ENCODE measurements around the gene CDT1. TPM values are rescaled to one million over a fixed set of nuclear protein-coding genes. Genes with fewer than 3 reads are reported as not detected.

Gene CDT1
- polyA plus RNA-seq, 1 of the 3 experiments (the other 2 are of a cell fraction), result 6.1 TPM

GRCh38 chr16:88768071-88768783 lies 35.4 kb upstream of the CDT1 start:
- H3K4me1 ChIP-seq (ENCODE audit: control insufficient read depth in 1 of 2, insufficient read depth in 2 of 2, low read depth in 1 of 2, low read length in 1 of 2), result peaks cover 35 to 56% of the 10 kb centered on the region in 2 experiments; a peak in 3 of 4 replicates
- POLR2A ChIA-PET, result no interaction called here
- H3F3A ChIP-seq (replicated peaks; ENCODE audit: insufficient read depth), result peaks cover 19% of the 10 kb centered on the region
- no peak overlapping the region; a peak in 1 of 4 replicates for H3K4me3 ChIP-seq (ENCODE audit: low read depth in 2 of 2, low read length in 1 of 2)
- DNase-seq, result peak; percentile 70
- no peak overlapping the region for H2AFZ ChIP-seq (ENCODE audit: low read depth)
- peaks cover 94% of the 10 kb centered on the region for H3K79me2 ChIP-seq (ENCODE audit: insufficient read depth)
- H4K20me1 ChIP-seq (ENCODE audit: insufficient read depth), result peaks cover 94% of the 10 kb centered on the region
- no peaks in the 10 kb centered on the region for H3K9me3 ChIP-seq
- TF ChIP-seq NFIC (IDR thresholded peaks at IDR 0.05; ENCODE audit: borderline replicate concordance) (peak; percentile 67), NRF1 (IDR thresholded peaks at IDR 0.05; ENCODE audit: low read depth, low read length) (no peak), CHD2 (IDR thresholded peaks at IDR 0.05; ENCODE audit: low read length, partially characterized antibody) (peak; percentile 18), GATA2 (CRISPR knock-in tag; IDR thresholded peaks at IDR 0.05) (no peak), TCF12 (IDR thresholded peaks at IDR 0.05) (0 out of 2 replicates have a peak, but pooled peaks have one; percentile 7)
- WGBS (ENCODE audit: low lambda C conversion rate), result 67% methylated on average over 17 of the region's 24 CpGs
- H3K27ac ChIP-seq (ENCODE audit: low read depth in 2 of 2, low read length in 1 of 2), result no peak overlapping the region
- H3K27me3 ChIP-seq (ENCODE audit: insufficient read depth), result no peaks in the 10 kb centered on the region
- peaks cover 0 to 3% of the 10 kb centered on the region in 2 experiments for H3K36me3 ChIP-seq (replicated peaks in 1 of 2; ENCODE audit: control insufficient read depth in 1 of 2, insufficient read depth in 2 of 2, low read length in 1 of 2)
- CTCF ChIA-PET, result interaction anchor here (13.8 to 30.9 kb wide), 2 partner anchors 12 to 28 kb away, joined by 93 to 540 read pairs; no protein-coding TSS in a partner anchor
- 0 out of 2 replicates have a peak overlapping the region, but pooled peaks have one; percentile 14 for H3K9ac ChIP-seq
- peak overlapping the region; percentile 14; the same call in 1 of the 2 replicates for H3K4me2 ChIP-seq
- H3K9me2 ChIP-seq, result no peaks in the 10 kb centered on the region

GRCh38 chr16:88769617-88770460 lies 33.8 kb upstream of the CDT1 start:
- TF ChIP-seq GATA2 (CRISPR knock-in tag; IDR thresholded peaks at IDR 0.05) (no peak), PBX3 (IDR thresholded peaks at IDR 0.05) (no peak), RXRA (IDR thresholded peaks at IDR 0.05; ENCODE audit: borderline replicate concordance, low read depth) (no peak), TAF1 (IDR thresholded peaks at IDR 0.05; ENCODE audit: borderline replicate concordance, low read depth, low read length) (no peak), EP300 (IDR thresholded peaks at IDR 0.05; ENCODE audit: borderline replicate concordance in 1 of 2, low read depth in 1 of 2, low read length in 1 of 2) (no peak)
- Histone ChIP-seq H3K4me3 (ENCODE audit: low read depth in 2 of 2, low read length in 1 of 2) (peak overlapping the region; percentile 11 to 24; a peak in 2 of 4 replicates), H2AFZ (ENCODE audit: low read depth) (no peak overlapping the region), H3K9me3 (no peaks in the 10 kb centered on the region), H3K27me3 (ENCODE audit: insufficient read depth) (no peaks in the 10 kb centered on the region), H3K79me2 (ENCODE audit: insufficient read depth) (peaks cover 94% of the 10 kb centered on the region), H3K4me1 (ENCODE audit: control insufficient read depth in 1 of 2, insufficient read depth in 2 of 2, low read depth in 1 of 2, low read length in 1 of 2) (peaks cover 35 to 67% of the 10 kb centered on the region in 2 experiments; a peak in 3 of 4 replicates), H3F3A (replicated peaks; ENCODE audit: insufficient read depth) (peaks cover 34% of the 10 kb centered on the region), H3K27ac (ENCODE audit: low read depth in 2 of 2, low read length in 1 of 2) (peak overlapping the region in 1 of 2 experiments; percentile 88; a peak in 3 of 4 replicates), H3K4me2 (peak overlapping the region; percentile 79), H3K36me3 (replicated peaks in 1 of 2; ENCODE audit: control insufficient read depth in 1 of 2, insufficient read depth in 2 of 2, low read length in 1 of 2) (no peaks in the 10 kb centered on the region), H3K9me2 (no peaks in the 10 kb centered on the region), H3K9ac (peak overlapping the region; percentile 42; the same call in 1 of the 2 replicates), H4K20me1 (ENCODE audit: insufficient read depth) (peaks cover 97% of the 10 kb centered on the region)
- peak; percentile 76 for DNase-seq
- ChIA-PET CTCF (interaction anchor here (0.7 to 30.9 kb wide), 7 partner anchors 10 to 285 kb away, joined by 3 to 540 read pairs (median 6); no protein-coding TSS in a partner anchor), POLR2A (no interaction called here)
- WGBS (ENCODE audit: low lambda C conversion rate), result 44% methylated on average over 20 of the region's 30 CpGs

Measured in SK-N-SH (cell line).